Thoracic aorta (tissue), 2 donors: ENCODE results near the gene SHROOM4. TPM values are rescaled to one million over a fixed set of nuclear protein-coding genes. Genes with fewer than 3 reads are reported as not detected.

Experiments used
- ATAC-seq: fragments of 150-250 bp; one replicate; pipeline ENCODE4 v1.8.0; 2017; ENCODE audit warnings: low read depth; ENCODE audit not compliant: insufficient number of reproducible peaks, low FRiP score
- DNase-seq: peaks from one replicate; pipeline ENCODE4 v3.0.0-alpha.2; 2020; ENCODE audit warnings: low spot score
- H3K27ac ChIP-seq, 2 donors: fragments of 200-600 bp; sonication (generic); 1 replicate in 1 of 2; 2 replicates in 1 of 2; pipeline ENCODE4 v1.5.1; 2016; ENCODE audit warnings: mild to moderate bottlenecking in 2 of 2, moderate library complexity in 2 of 2
- H3K27me3 ChIP-seq: fragments of 200-600 bp; sonication (generic); replicated peaks from 2 replicates; pipeline ENCODE4 v1.6.0; 2016; ENCODE audit warnings: mild to moderate bottlenecking; ENCODE audit not compliant: insufficient read depth
- H3K36me3 ChIP-seq: fragments of 200-600 bp; sonication (generic); one replicate; pipeline ENCODE4 v1.5.1; 2016
- H3K4me1 ChIP-seq, 2 donors: fragments of 200-600 bp; sonication (generic); 1 replicate in 1 of 2; 2 replicates in 1 of 2; pipeline versions ENCODE4 v1.5.1 to v1.6.0; 2016; ENCODE audit warnings: low read depth in 2 of 2, mild to moderate bottlenecking in 1 of 2; ENCODE audit not compliant: control insufficient read depth in 1 of 2
- H3K4me3 ChIP-seq: fragments of 200-600 bp; sonication (generic); 2 replicates; pipeline ENCODE4 v1.5.1; 2016; ENCODE audit warnings: mild to moderate bottlenecking
- H3K9me3 ChIP-seq: fragments of 200-600 bp; sonication (generic); 2 replicates; pipeline ENCODE4 v1.5.1; 2016
- CTCF ChIP-seq: fragments of 200-600 bp; sonication (generic); IDR thresholded peaks from one replicate; pipeline ENCODE4 v1.5.1; 2019; ENCODE audit warnings: antibody characterized with exemption
- total RNA-seq, 2 donors: library from RNA; depleted of rRNA; stranded (reverse); fragments of >200 nt; gene quantifications; one replicate each; pipeline versions ENCODE4 v1.1.0 to v1.2.3, GENCODE V29; 2016

The SHROOM4 gene
- total RNA-seq, 2 donors from 2014 or later: 16.0 to 24.2 TPM

DNA sequence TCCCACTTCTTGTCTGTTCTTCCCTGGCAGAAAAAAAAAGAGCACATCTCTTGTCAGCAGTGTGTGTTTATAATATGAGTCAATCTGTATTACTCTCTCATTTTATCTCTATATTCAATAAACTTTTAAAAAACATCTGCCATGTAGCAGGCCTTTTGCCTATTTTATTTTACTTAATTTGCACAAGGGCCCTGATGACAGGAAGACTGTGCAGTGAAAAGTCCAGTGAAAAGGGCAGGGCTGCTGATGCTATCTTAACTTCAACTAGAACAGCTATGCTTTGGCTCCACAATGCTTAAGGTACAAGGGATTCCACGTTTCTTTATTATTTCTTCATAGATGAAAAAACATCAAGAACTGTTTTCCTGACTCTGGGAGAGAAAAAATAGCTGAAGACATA lies 246.4 kb downstream of the SHROOM4 start:
- no peak for ATAC-seq
- no peak overlapping the region for H3K27ac ChIP-seq
- no peak for DNase-seq
- H3K4me3 ChIP-seq: no peak overlapping the region
- H3K4me1 ChIP-seq: no peaks in the 10 kb centered on the region
- no peaks in the 10 kb centered on the region for H3K27me3 ChIP-seq
- TF ChIP-seq CTCF: no peak
- no peaks in the 10 kb centered on the region for H3K36me3 ChIP-seq
- H3K9me3 ChIP-seq: no peaks in the 10 kb centered on the region

DNA sequence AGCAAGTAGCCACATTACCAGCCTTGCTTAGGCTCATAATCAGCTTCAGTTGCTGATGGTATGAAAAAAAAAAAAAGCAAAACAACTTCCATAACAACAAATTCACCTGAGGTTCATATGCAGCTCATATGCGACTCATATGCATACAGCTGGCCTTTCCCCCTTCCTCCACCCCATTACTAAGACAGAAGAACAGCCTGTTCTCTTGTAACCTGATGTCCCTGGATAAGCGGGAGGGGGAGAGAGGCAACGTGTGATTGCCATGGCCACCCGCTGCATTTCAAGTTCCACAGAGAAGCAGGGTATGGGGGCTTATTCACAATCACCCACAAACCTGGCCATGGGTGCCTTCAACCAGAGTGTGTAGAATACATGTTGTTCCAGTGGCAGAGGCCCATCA lies 248.3 kb downstream of the SHROOM4 start:
- H3K4me3 ChIP-seq: no peak overlapping the region
- no peaks in the 10 kb centered on the region for H3K36me3 ChIP-seq
- no peak for TF ChIP-seq CTCF
- no peaks in the 10 kb centered on the region for H3K4me1 ChIP-seq
- no peaks in the 10 kb centered on the region for H3K9me3 ChIP-seq
- no peak for DNase-seq
- no peaks in the 10 kb centered on the region for H3K27me3 ChIP-seq
- ATAC-seq: no peak
- no peak overlapping the region for H3K27ac ChIP-seq

Other genes with a start within 250 kb of the SHROOM4 start
- gene BMP15, start 96.5 kb upstream of the SHROOM4 start, total RNA-seq: not detected